GM18951 (cell line): Measurements from ENCODE around the gene COPE.

ENCODE experiments used
- POLR2A ChIP-seq: IDR thresholded peaks from 4 replicates; pipeline ENCODE4 v1.6.1; 2011; ENCODE audit warnings: mild to moderate bottlenecking; ENCODE audit not compliant: insufficient read length, insufficient read depth; ENCODE audit errors: extremely low read depth
- in situ Hi-C: fragments of 300-500 bp; cut with MboI; formaldehyde crosslinking; loops from one replicate; pipeline ENCODE4 v1.12.0; 2022; ENCODE audit warnings: low sequenced_read_pairs, mixed read lengths, inconsistent platforms; ENCODE audit not compliant: unreplicated experiment

Gene COPE

GRCh38 chr19:18948075-18948975 lies 29.1 kb upstream of the COPE start:
- in situ Hi-C loops: no loop called here
- TF ChIP-seq POLR2A: no peak

DNA sequence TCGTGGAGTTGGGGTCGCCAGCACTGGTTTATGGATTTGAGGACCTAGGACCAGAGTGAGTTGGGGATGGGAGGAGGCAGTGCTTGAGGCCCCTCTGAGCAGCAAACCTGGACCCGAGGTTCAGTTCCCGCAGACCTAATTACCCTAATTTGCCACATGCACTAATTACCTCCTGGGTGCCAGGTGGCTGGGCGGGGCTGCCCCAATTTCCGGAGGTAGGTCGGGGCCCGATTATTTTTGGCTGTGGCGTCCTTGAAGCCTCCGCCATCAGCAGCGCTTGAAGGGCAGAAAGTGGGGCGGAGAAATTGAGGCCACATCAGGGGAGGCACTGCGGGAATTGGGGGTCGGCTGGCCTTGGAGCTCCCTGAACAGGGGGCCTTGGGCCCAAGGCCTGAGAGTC lies 27.7 kb upstream of the COPE start:
- in situ Hi-C loops: no loop called here
- no peak for TF ChIP-seq POLR2A

DNA sequence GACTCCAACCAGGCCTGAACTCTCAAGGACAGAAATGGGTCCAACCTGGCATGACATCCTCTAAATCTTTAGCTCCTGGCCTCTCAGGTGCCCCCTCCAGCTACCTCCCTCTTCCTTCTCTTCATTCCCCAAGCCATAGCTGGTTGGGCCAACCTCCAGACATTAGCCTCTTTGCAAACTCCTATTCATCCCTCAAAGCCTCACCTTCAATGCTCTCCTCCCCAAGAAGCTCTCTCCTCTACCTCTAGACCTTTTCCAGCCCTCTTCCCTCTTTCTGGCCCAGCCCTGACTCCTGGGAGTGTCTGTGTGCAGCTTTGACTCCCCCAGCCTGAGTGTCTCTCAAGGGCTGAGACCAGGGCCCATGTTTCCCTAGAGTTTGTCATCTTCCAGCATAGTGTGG lies 27.1 kb upstream of the COPE start:
- TF ChIP-seq POLR2A: no peak
- in situ Hi-C loops: no loop called here

- in situ Hi-C loops: no loop called here
- TF ChIP-seq POLR2A: no peak
These were observed 26.1 kb upstream of the COPE start for GRCh38 chr19:18945297-18945696.

DNA sequence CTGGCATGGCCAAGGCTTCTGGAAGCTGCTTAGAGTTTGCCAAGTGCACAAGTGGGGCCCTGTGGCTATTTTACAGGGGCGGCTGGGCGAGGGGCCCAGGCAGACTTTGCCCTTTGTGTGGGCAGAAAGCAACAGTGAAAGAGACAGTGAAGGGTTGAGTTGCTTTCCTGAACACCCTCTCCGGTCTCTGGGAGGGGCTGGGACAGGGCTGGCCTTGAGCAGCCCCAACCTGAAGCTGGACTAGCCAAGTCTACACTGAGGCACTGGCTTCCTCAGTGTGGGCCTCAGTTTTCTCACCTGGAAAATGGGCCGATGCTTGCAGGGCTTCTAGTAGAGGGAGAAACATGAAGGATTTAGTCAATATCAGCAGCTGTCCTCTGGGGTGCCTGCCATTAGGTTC lies 24.3 kb upstream of the COPE start:
- no peak for TF ChIP-seq POLR2A
- in situ Hi-C loops: no loop called here

- in situ Hi-C loops: no loop called here
- no peak for TF ChIP-seq POLR2A
These were observed 23.5 kb upstream of the COPE start for GRCh38 chr19:18942692-18943091.

- TF ChIP-seq POLR2A: no peak
These were observed 22.6 kb upstream of the COPE start for GRCh38 chr19:18941628-18942354.

DNA sequence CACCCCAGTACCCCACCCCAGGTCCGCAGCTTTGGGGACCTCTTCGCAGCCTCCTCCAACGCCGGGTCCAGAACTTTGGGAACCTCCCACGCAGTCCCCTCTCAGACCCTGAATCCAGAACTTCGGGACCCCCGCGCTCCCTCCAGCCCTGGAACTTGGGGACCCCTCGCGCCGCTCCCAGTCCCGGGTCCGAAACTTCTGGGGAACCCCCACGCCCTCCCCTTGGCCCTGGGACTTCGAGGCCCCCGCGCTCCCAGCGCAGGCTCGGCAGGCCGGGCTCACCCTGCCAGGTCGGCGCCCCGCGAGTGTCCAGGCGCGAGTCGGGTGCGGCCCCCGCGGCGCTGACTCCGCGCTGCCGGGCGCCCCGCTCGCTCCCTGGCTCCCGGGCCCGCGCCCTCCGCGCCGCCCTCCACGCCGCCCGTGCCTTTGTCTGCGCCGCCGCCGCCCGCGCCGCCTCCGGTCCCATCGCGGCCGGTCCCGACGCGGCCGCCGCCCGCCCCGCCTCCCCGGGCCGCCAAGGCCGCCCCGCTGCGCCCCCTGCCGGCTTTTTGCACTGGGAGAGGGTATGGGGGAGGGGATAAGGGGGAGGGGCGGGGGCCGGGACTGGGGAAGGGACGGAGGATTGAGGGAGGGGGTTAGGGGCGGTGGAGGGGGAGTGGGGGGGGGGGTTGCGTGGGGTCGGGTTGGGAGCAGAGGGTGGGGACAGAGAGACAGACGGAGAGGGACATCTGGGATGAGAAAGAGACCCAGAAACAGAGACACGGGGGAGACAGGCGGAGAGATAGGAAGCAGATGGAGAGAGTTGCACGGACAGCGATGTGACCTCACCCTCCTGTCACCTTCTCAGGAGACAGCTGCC lies 21.8 kb upstream of the COPE start, which contains the start of gene HOMER3:
Gene HOMER3, minus strand, starts transcription at position 449 of the 859 bp plus-strand sequence. CDS start 2,235 bp downstream, outside the sequence.
- in situ Hi-C loops: no loop called here
- no peak for TF ChIP-seq POLR2A

More at GRCh38 chr19:18941628-18942354, 22.6 kb upstream of the COPE start:
- in situ Hi-C loops: no loop called here

DNA sequence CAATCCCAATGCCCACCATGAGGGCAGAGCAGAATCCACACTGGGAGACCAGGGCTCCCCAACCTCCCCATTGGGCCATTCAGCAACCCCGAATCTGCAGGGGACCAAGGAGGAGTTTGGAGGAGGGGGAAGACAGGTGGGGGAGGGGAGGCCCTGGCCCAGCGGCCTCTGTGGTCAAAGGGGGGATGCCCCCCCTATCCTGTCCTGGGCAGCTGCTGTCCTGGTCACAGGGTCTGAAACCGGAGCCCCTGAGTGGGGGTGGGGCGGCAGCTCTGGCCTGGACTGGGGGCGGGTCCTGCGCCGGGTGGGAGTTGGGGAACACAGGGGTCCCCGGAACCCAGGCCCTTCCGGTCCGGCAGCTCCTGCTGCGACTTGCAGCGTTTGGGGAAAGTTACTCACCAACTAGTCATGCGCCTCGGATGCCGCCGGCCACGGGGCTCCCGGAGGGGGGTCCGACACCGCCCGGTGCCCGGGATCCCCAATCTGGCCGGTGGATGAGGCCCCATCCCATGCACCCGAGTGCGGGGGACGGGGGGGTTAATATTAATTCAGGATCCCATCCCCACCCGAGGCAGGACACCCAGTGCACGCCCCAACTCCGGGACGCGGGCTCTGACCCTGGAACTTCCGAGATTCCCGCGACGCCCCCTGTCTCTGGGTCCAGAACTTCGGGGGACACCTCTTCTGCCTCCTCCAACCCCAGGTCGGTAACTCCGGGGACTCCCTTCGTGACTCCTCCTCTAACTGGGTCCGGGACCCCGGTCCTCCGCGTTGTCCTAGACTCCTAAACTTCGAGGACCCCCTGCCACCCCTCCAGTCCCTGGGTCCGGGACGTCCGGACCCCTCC lies 21.0 kb upstream of the COPE start:
- TF ChIP-seq POLR2A: no peak
- in situ Hi-C loops: no loop called here

- no peak for TF ChIP-seq POLR2A
- in situ Hi-C loops: no loop called here
These were observed 20.0 kb upstream of the COPE start for GRCh38 chr19:18939163-18939562.

- in situ Hi-C loops: no loop called here
- TF ChIP-seq POLR2A: no peak
These were observed 14.1 kb upstream of the COPE start for GRCh38 chr19:18933297-18933696.

- in situ Hi-C loops: no loop called here
- TF ChIP-seq POLR2A: no peak
These were observed 13.1 kb upstream of the COPE start for GRCh38 chr19:18932216-18932841.
